HEK293T (cell line): ENCODE results near the gene ANKH.

Experiments
- CTCF ChIA-PET: fragments of 350-600 bp; formaldehyde crosslinking; extraction: SDS; loops from one replicate; lab custom pipeline; 2021; ENCODE audit warnings: antibody characterized with exemption, inconsistent platforms; lab: Yijun Ruan, JAX
- POLR2A ChIA-PET: fragments of 350-600 bp; formaldehyde crosslinking; extraction: SDS; loops from one replicate; lab custom pipeline; 2020; ENCODE audit warnings: antibody characterized with exemption, inconsistent platforms; lab: Yijun Ruan, JAX
- DNase-seq: peaks from one replicate; pipeline ENCODE4 v3.0.0; 2012; ENCODE audit warnings: mixed read lengths; ENCODE audit errors: extremely low spot score
- ARNT ChIP-seq: fragments of 450-650 bp; IDR thresholded peaks from 2 replicates; pipeline ENCODE4 v1.6.1; 2017; ENCODE audit warnings: mild to moderate bottlenecking
- BHLHE40 ChIP-seq: fragments of 450-650 bp; IDR thresholded peaks from 2 replicates; pipeline ENCODE4 v1.6.1; 2016; ENCODE audit warnings: mild to moderate bottlenecking, moderate library complexity, borderline replicate concordance
- CTBP1 ChIP-seq: fragments of 450-650 bp; IDR thresholded peaks from 2 replicates; pipeline ENCODE4 v1.6.1; 2016; ENCODE audit warnings: borderline replicate concordance
- ELF4 ChIP-seq: fragments of 450-650 bp; IDR thresholded peaks from 2 replicates; pipeline ENCODE4 v1.6.1; 2017; ENCODE audit warnings: antibody characterized with exemption
- FOXA1 ChIP-seq: fragments of 450-650 bp; IDR thresholded peaks from 2 replicates; pipeline ENCODE4 v1.6.1; 2016; ENCODE audit warnings: mild to moderate bottlenecking
- FOXK2 ChIP-seq: fragments of 450-650 bp; IDR thresholded peaks from 2 replicates; pipeline ENCODE4 v1.6.1; 2016; ENCODE audit warnings: mild to moderate bottlenecking
- FOXM1 ChIP-seq: fragments of 450-650 bp; IDR thresholded peaks from 2 replicates; pipeline ENCODE4 v1.6.1; 2017; ENCODE audit warnings: mild to moderate bottlenecking, borderline replicate concordance
- HDGF ChIP-seq: fragments of 450-650 bp; IDR thresholded peaks from 2 replicates; pipeline ENCODE4 v1.6.1; 2017; ENCODE audit warnings: antibody characterized with exemption, borderline replicate concordance
- L3MBTL2 ChIP-seq: fragments of 450-650 bp; conservative IDR thresholded peaks from 2 replicates; pipeline ENCODE4 v1.6.1; 2016; ENCODE audit warnings: mild to moderate bottlenecking
- LEF1 ChIP-seq: fragments of 450-650 bp; IDR thresholded peaks from 2 replicates; pipeline ENCODE4 v1.6.1; 2017; ENCODE audit warnings: mild to moderate bottlenecking, borderline replicate concordance
- NFRKB ChIP-seq: fragments of 450-650 bp; IDR thresholded peaks from 2 replicates; pipeline ENCODE4 v1.6.1; 2016; ENCODE audit warnings: mild to moderate bottlenecking, moderate library complexity
- SP1 ChIP-seq: fragments of 450-650 bp; IDR thresholded peaks from 2 replicates; pipeline ENCODE4 v1.6.1; 2017
- SUZ12 ChIP-seq: fragments of 450-650 bp; IDR thresholded peaks from 2 replicates; pipeline ENCODE4 v1.6.1; 2016; ENCODE audit warnings: mild to moderate bottlenecking
- TARDBP ChIP-seq: fragments of 450-650 bp; IDR thresholded peaks from 2 replicates; pipeline ENCODE4 v1.6.1; 2016
- ZNF384 ChIP-seq: fragments of 450-650 bp; IDR thresholded peaks from 2 replicates; pipeline ENCODE4 v1.6.1; 2016
- TF ChIP-seq, protein P1 (sequence below): fragments of 450-650 bp; IDR thresholded peaks from 2 replicates; pipeline ENCODE4 v1.6.1; 2016

ANKH gene

DNA sequence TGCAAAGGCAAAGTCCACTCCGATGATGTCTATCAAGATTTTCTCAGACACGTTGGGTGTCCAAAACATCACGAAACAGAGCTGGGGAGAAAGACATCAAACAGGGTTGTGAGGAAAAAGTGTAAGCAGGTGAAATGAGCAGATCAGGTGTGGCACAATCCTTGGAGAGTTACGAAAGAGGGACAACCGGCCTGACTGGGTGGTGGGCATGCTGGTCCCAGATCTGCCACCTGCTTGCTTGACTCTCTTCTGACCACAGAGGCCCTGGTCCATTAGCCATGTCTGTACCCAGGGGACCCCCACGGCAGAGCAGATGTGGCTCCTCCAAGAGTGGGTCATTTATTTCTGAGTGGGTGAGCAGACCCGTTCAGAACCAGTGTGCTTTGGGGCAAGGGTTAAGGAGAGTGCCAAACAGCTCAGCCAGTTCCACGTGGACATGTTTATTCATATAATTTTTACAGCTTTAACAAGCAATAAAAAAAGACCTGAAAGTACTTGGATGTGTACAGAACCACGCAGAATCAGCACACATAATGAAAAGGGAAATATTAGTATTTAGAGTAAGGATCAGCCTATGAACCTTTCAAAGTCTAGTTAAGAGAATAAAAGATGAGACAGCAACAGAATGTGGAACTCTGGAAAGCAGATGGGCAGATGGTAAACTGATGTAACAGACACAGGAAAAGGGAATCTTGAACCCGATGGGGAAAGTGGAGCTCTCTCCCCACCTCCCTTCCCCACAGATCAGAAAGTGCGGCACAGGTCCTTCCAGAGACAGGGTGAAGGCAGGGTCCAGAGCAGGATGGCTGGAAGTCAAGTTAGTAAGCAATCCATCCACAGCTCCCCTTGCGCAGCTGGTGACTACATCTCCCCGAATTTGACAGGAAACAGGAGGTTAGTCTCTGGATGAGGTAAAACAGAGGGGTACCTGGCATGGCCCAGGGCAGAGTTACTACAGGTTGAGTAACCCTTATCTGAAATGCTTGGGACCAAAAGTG, 154.5 kb downstream of the ANKH start:
- TF ChIP-seq LEF1 (no peak), BHLHE40 (no peak), SP1 (no peak), FOXM1 (no peak), ARNT (no peak), SUZ12 (no peak), FOXA1 (no peak), FOXK2 (no peak), NFRKB (no peak), ZNF384 (no peak), L3MBTL2 (no peak), ELF4 (no peak), TARDBP (no peak), HDGF (no peak), CTBP1 (no peak)
- TF ChIP-seq, protein P1, sequence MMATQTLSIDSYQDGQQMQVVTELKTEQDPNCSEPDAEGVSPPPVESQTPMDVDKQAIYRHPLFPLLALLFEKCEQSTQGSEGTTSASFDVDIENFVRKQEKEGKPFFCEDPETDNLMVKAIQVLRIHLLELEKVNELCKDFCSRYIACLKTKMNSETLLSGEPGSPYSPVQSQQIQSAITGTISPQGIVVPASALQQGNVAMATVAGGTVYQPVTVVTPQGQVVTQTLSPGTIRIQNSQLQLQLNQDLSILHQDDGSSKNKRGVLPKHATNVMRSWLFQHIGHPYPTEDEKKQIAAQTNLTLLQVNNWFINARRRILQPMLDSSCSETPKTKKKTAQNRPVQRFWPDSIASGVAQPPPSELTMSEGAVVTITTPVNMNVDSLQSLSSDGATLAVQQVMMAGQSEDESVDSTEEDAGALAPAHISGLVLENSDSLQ: no peak
- CTCF ChIA-PET: no interaction called here
- DNase-seq: no peak
- POLR2A ChIA-PET: no interaction called here

GRCh38 chr5:14715481-14715880, 156.1 kb downstream of the ANKH start:
- POLR2A ChIA-PET: no interaction called here
- CTCF ChIA-PET: no interaction called here
- DNase-seq: no peak
- TF ChIP-seq HDGF: no peak
- TF ChIP-seq FOXK2: no peak
- TF ChIP-seq ELF4: no peak
- no peak for TF ChIP-seq BHLHE40
- no peak for TF ChIP-seq ZNF384
- no peak for TF ChIP-seq FOXA1
- TF ChIP-seq L3MBTL2: no peak
- no peak for TF ChIP-seq CTBP1
- TF ChIP-seq, protein P1: no peak
- no peak for TF ChIP-seq SP1
- TF ChIP-seq LEF1: no peak
- TF ChIP-seq TARDBP: no peak
- TF ChIP-seq FOXM1: no peak
- TF ChIP-seq NFRKB: no peak

GRCh38 chr5:14714706-14715105, 156.9 kb downstream of the ANKH start:
- TF ChIP-seq SP1: no peak
- TF ChIP-seq ARNT: no peak
- TF ChIP-seq FOXA1: no peak
- no peak for TF ChIP-seq NFRKB
- no peak for TF ChIP-seq BHLHE40
- DNase-seq: no peak
- ChIA-PET POLR2A (interaction anchor here (0.8 kb wide), 1 partner anchor 58 kb away, joined by 3 read pairs; no protein-coding TSS in a partner anchor), CTCF (no interaction called here)

DNA sequence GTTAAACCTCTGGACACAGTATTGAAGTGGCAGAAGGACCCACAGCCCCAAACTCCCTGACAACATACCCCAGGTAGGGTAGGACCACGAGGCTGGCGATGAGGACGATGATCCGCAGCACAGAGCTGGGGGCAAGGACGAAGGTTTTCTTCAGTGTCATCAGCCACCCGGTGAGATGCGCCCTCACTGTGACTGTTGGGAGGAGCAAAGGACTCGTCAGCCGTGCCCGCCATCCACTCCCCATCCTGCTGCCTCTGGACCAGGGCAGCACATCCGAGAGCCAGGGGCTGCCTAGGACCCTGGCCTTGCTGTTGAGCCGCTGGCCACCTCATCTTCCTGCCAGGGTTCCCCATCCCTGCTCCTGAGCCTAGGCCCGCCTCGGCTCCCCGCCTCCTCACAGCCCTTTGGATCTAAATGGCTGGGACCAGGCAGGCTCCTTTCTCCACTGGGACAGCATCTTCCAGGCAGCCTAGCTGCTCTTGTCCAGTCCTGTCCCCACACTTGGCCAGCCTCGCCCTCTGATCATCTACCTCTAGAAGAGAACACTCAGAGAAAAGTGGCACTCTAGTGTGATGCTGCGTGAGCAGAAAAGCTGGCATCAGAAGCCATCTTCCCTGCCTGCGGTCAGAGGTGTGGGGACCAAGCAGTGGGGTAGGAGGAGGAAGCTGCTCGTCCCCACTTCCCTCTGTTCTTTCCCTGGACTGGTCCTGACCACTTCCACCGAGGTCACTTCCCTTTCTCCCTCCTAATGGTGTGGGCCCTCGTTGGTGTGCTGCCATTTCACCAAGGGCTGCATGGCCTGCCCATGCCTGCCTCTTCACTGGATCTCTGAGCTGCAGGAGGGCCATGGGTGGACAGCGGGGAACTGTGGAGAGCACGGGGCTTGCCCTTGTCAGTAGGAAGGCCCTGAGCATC, 157.8 kb downstream of the ANKH start:
- POLR2A ChIA-PET: interaction anchor here (0.8 kb wide), 1 partner anchor 59 kb away, joined by 3 read pairs; no protein-coding TSS in a partner anchor
- TF ChIP-seq CTBP1: no peak
- no peak for TF ChIP-seq HDGF
- no peak for TF ChIP-seq BHLHE40
- no peak for TF ChIP-seq NFRKB
- TF ChIP-seq SP1: no peak
- TF ChIP-seq TARDBP: no peak
- TF ChIP-seq, protein P1: no peak
- no peak for TF ChIP-seq ARNT
- no peak for TF ChIP-seq ZNF384
- no peak for TF ChIP-seq L3MBTL2
- TF ChIP-seq FOXA1: no peak
- CTCF ChIA-PET: no interaction called here
- no peak for DNase-seq

DNA sequence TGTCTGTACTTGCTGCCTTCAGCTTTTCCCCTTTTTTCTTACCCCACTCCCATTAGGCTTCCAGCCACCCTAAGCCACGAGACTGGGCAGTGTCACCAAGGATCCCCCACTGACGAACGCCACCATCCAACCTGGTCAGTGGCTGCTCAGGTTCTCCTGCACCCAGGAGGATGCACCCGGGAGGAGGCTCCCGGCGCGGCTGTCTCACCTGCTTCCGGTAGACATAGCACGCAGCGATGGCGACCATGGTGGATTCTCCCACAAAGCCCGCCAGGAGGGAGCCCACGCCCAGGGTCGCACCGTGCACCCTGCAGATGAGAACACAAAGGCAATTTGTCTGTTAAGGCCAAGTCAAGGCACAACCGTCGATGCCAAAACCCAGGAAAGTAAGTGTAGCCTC, 158.9 kb downstream of the ANKH start:
- TF ChIP-seq TARDBP (no peak), L3MBTL2 (no peak), SP1 (no peak), CTBP1 (no peak), ARNT (no peak), NFRKB (no peak), HDGF (no peak), FOXK2 (no peak), ZNF384 (no peak), ELF4 (no peak), LEF1 (no peak), FOXA1 (no peak), BHLHE40 (no peak), SUZ12 (no peak), FOXM1 (no peak)
- TF ChIP-seq, protein P1: no peak
- ChIA-PET POLR2A (no interaction called here), CTCF (no interaction called here)
- DNase-seq: no peak
